IMR-90 (cell line): ENCODE data around the gene C3orf18.

ENCODE experiments used
- BHLHE40 ChIP-seq: fragments of 150-350 bp; IDR thresholded peaks from 2 replicates; pipeline ENCODE4 v1.6.1; 2016; ENCODE audit warnings: mild to moderate bottlenecking, low read depth, low read length
- CEBPB ChIP-seq: IDR thresholded peaks from 2 replicates; pipeline ENCODE4 v1.6.1; 2012; ENCODE audit warnings: low read depth, low read length, improper control_type of control experiment
- CHD1 ChIP-seq: IDR thresholded peaks from 2 replicates; pipeline ENCODE4 v1.6.1; 2012; ENCODE audit warnings: low read depth, low read length, improper control_type of control experiment
- FOS ChIP-seq: fragments of 150-350 bp; IDR thresholded peaks from 2 replicates; pipeline ENCODE4 v1.6.1; 2016; ENCODE audit warnings: low read depth, low read length
- MAZ ChIP-seq: IDR thresholded peaks from 2 replicates; pipeline ENCODE4 v1.6.1; 2012; ENCODE audit warnings: low read depth, mild to moderate bottlenecking, low read length, improper control_type of control experiment, moderate library complexity, borderline replicate concordance
- POLR2A ChIP-seq: IDR thresholded peaks from 2 replicates; pipeline ENCODE4 v1.6.1; 2012; ENCODE audit warnings: mild to moderate bottlenecking, low read depth, low read length
- RAD21 ChIP-seq: IDR thresholded peaks from 2 replicates; pipeline ENCODE4 v1.6.1; 2012; ENCODE audit warnings: low read length, improper control_type of control experiment
- RCOR1 ChIP-seq: IDR thresholded peaks from 2 replicates; pipeline ENCODE4 v1.6.1; 2012; ENCODE audit warnings: mild to moderate bottlenecking, low read length, improper control_type of control experiment; ENCODE audit not compliant: insufficient replicate concordance
- RFX5 ChIP-seq: IDR thresholded peaks from 2 replicates; pipeline ENCODE4 v1.8.0; 2012; ENCODE audit warnings: low read depth, mild to moderate bottlenecking, low read length, moderate library complexity
- SMC3 ChIP-seq: fragments of 150-350 bp; IDR thresholded peaks from 2 replicates; pipeline ENCODE4 v1.6.1; 2016; ENCODE audit warnings: low read depth, mild to moderate bottlenecking, antibody characterized with exemption, low read length, moderate library complexity
- TF ChIP-seq, protein P1 (sequence below): conservative IDR thresholded peaks from 2 replicates; pipeline ENCODE4 v1.5.1; 2012; ENCODE audit warnings: mild to moderate bottlenecking, low read depth, low read length, improper control_type of control experiment
- TF ChIP-seq, protein P2 (sequence below): fragments of 150-350 bp; IDR thresholded peaks from 2 replicates; pipeline ENCODE4 v1.6.1; 2017; ENCODE audit warnings: mild to moderate bottlenecking, antibody characterized with exemption, low read length, low read depth
- TF ChIP-seq, protein P3 (sequence below): fragments of 150-350 bp; IDR thresholded peaks from 2 replicates; pipeline ENCODE4 v1.6.1; 2016; ENCODE audit warnings: low read depth, mild to moderate bottlenecking, low read length, moderate library complexity, borderline replicate concordance

DNA sequence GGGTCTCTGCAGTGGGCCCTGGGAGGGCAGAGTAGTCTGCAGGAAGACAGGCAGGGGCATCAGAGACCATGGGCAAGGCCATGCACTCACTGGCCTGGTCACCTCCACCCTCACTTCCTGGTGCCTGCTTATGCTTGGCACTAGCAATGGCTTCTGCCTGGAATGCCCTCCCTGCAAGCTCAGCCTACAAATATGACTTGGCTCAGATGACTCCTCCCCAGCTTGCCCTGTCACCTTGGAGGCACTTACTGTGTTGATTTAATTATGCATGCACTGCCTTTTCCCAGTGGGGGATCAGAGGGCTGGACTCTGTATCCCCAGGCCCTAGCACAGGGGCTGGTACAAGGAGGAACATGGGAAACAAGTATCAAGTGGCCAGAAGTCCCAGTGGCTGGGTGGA lies 7.8 kb downstream of the C3orf18 start:
- no peak for TF ChIP-seq RCOR1
- no peak for TF ChIP-seq POLR2A
- no peak for TF ChIP-seq CHD1
- TF ChIP-seq CEBPB, result no peak
- TF ChIP-seq, protein P1, sequence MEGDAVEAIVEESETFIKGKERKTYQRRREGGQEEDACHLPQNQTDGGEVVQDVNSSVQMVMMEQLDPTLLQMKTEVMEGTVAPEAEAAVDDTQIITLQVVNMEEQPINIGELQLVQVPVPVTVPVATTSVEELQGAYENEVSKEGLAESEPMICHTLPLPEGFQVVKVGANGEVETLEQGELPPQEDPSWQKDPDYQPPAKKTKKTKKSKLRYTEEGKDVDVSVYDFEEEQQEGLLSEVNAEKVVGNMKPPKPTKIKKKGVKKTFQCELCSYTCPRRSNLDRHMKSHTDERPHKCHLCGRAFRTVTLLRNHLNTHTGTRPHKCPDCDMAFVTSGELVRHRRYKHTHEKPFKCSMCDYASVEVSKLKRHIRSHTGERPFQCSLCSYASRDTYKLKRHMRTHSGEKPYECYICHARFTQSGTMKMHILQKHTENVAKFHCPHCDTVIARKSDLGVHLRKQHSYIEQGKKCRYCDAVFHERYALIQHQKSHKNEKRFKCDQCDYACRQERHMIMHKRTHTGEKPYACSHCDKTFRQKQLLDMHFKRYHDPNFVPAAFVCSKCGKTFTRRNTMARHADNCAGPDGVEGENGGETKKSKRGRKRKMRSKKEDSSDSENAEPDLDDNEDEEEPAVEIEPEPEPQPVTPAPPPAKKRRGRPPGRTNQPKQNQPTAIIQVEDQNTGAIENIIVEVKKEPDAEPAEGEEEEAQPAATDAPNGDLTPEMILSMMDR, result no peak
- TF ChIP-seq, protein P2, sequence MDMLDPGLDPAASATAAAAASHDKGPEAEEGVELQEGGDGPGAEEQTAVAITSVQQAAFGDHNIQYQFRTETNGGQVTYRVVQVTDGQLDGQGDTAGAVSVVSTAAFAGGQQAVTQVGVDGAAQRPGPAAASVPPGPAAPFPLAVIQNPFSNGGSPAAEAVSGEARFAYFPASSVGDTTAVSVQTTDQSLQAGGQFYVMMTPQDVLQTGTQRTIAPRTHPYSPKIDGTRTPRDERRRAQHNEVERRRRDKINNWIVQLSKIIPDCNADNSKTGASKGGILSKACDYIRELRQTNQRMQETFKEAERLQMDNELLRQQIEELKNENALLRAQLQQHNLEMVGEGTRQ, result no peak
- TF ChIP-seq, protein P3, sequence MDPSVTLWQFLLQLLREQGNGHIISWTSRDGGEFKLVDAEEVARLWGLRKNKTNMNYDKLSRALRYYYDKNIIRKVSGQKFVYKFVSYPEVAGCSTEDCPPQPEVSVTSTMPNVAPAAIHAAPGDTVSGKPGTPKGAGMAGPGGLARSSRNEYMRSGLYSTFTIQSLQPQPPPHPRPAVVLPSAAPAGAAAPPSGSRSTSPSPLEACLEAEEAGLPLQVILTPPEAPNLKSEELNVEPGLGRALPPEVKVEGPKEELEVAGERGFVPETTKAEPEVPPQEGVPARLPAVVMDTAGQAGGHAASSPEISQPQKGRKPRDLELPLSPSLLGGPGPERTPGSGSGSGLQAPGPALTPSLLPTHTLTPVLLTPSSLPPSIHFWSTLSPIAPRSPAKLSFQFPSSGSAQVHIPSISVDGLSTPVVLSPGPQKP, result no peak
- no peak for TF ChIP-seq FOS
- TF ChIP-seq SMC3, result no peak
- TF ChIP-seq RAD21, result no peak
- TF ChIP-seq BHLHE40, result no peak
- no peak for TF ChIP-seq MAZ
- no peak for TF ChIP-seq RFX5
